Activated naive CD8-positive, alpha-beta T cell (primary cell): ENCODE measurements around the gene ZNF841.
"Not testable (repeated sequence)": the region's sequence is repeated elsewhere in the genome, so short reads cannot be mapped to it uniquely, and the experiment has no call there.

Experiments
- H3K27ac Mint-ChIP-seq: one replicate; pipeline ENCODE4 v1.8.0; 2021; ENCODE audit warnings: mixed read lengths
- H3K27me3 Mint-ChIP-seq: one replicate; pipeline ENCODE4 v1.8.0; 2021; ENCODE audit warnings: mixed read lengths
- H3K36me3 Mint-ChIP-seq: one replicate; pipeline ENCODE4 v1.8.0; 2021; ENCODE audit warnings: mixed read lengths
- H3K4me1 Mint-ChIP-seq: one replicate; pipeline ENCODE4 v1.8.0; 2021; ENCODE audit warnings: low read depth, mixed read lengths
- H3K4me3 Mint-ChIP-seq: one replicate; pipeline ENCODE4 v1.8.0; 2021; ENCODE audit warnings: mild to moderate bottlenecking, mixed read lengths
- H3K9me3 Mint-ChIP-seq: one replicate; pipeline ENCODE4 v1.8.0; 2021; ENCODE audit warnings: low read depth, mixed read lengths

Gene ZNF841

GRCh38 chr19:52028780-52029123 is 66.8 kb downstream of the ZNF841 start:
- Mint-ChIP-seq H3K4me1 (peaks cover 30% of the 10 kb centered on the region), H3K4me3 (peak overlapping the region; percentile 97), H3K27ac (peak overlapping the region; percentile 98), H3K9me3 (peaks cover 23% of the 10 kb centered on the region), H3K36me3 (peaks cover 54% of the 10 kb centered on the region), H3K27me3 (no peaks in the 10 kb centered on the region)

DNA sequence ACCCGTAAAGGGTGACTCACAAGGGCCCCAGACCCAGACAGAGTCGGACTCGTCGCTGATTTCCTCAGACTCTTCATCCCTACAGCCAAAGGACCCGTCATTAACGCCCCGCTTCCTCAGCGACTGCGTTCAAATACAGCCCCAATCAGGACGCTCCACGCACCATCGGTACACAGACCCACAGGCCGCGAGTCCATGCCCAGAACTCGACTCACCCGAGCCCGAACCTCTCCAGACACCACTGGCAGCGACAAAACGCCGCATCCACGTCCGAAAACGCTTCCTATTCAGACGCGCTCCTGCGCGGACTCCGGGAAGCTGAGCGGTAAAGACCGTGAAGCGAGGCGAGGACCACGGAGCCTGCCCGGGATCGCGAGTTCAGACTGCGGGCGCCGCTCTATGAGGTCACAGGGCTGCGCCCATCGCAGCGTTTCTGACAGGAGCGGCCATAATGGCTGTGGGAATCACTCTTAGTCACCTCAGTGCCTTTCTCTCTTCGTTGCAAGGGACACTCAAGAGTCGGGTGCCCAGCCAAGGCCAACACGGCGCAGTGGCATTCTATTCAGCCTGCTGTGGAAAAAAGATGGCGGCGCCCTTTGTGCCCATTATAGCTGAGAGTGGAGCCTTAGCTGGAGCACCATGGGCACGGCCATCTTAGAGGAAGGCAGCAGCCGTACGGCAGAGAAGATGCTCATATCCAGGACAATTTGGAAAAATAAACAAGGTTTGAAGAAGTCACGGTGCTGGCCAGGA is 67.4 kb downstream of the ZNF841 start, which contains the start of gene ZNF614:
ZNF614 (minus strand) TSS at position 353 of the 753 bp plus-strand sequence. CDS start 2,634 bp downstream, outside the sequence.
- H3K27ac Mint-ChIP-seq = peak within 1 kb of the TSS; percentile 98
- H3K27me3 Mint-ChIP-seq = no peaks in the 10 kb centered on the region
- H3K4me3 Mint-ChIP-seq = peak within 1 kb of the TSS; percentile 97
- H3K9me3 Mint-ChIP-seq = peaks cover 23% of the 10 kb centered on the region
- peaks cover 30% of the 10 kb centered on the region for H3K4me1 Mint-ChIP-seq
- H3K36me3 Mint-ChIP-seq = peaks cover 57% of the 10 kb centered on the region

DNA sequence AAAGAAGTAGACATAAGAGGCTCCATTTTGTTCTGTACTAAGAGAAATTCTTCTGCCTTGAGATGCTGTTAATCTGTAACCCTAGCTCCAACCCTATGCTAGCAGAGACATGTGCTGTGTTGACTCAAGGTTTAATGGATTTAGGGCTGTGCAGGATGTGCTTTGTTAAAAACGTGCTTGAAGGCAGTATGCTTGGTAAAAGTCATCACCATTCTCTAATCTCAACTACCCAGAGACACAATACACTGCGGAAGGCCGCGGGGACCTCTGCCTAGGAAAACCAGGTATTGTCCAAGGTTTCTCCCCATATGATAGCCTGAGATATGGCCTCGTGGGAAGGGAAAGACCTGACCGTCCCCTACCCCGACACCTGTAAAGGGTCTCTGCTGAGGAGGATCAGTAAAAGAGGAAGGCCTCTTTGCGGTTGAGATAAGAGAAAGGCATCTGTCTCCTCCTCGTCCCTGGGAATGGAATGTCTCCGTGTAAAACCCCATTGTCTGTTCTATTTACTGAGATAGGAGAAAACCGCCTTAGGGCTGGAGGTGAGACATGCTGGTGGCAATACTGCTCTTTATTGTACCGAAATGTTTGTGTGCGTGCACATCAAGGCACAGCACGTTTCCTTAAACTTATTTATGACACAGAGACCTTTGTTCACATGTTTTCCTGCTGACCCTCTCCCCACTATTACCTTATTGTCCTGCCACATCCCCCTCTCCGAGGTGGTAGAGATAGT is 69.1 kb downstream of the ZNF841 start:
- H3K27ac Mint-ChIP-seq, H3K27me3 Mint-ChIP-seq: not testable (repeated sequence)
- peaks cover 30% of the 10 kb centered on the region for H3K4me1 Mint-ChIP-seq
- peaks cover 62% of the 10 kb centered on the region for H3K36me3 Mint-ChIP-seq
- H3K4me3 Mint-ChIP-seq = peak overlapping the region; percentile 97
- peaks cover 28% of the 10 kb centered on the region for H3K9me3 Mint-ChIP-seq

GRCh38 chr19:52024478-52024877 is 71.1 kb downstream of the ZNF841 start:
- Mint-ChIP-seq H3K4me1 (peaks cover 33% of the 10 kb centered on the region), H3K36me3 (peaks cover 74% of the 10 kb centered on the region), H3K9me3 (peaks cover 39% of the 10 kb centered on the region)
- H3K27me3 Mint-ChIP-seq, H3K4me3 Mint-ChIP-seq, H3K27ac Mint-ChIP-seq: not testable (repeated sequence)

- Mint-ChIP-seq H3K4me3 (no peak overlapping the region), H3K27ac (no peak overlapping the region), H3K36me3 (peaks cover 84% of the 10 kb centered on the region), H3K9me3 (peaks cover 49% of the 10 kb centered on the region), H3K27me3 (no peaks in the 10 kb centered on the region), H3K4me1 (peaks cover 17% of the 10 kb centered on the region)
Measured at GRCh38 chr19:52022193-52022592, 73.4 kb downstream of the ZNF841 start.

- Mint-ChIP-seq H3K4me3 (no peak overlapping the region), H3K4me1 (peaks cover 3% of the 10 kb centered on the region), H3K36me3 (peaks cover 85% of the 10 kb centered on the region), H3K9me3 (peaks cover 50% of the 10 kb centered on the region), H3K27ac (no peak overlapping the region), H3K27me3 (no peaks in the 10 kb centered on the region)
Measured at GRCh38 chr19:52020506-52020905, 75.1 kb downstream of the ZNF841 start.
